ENCODE results near the gene RASGRF2. TPM values are rescaled to one million over a fixed set of nuclear protein-coding genes. Genes with fewer than 3 reads are reported as not detected.
"Not testable (repeated sequence)": the region's sequence is repeated elsewhere in the genome, so short reads cannot be mapped to it uniquely, and the experiment has no call there.

RASGRF2 gene
- polyA plus RNA-seq, 4 donors, result 1.8 to 17.5 (median 2.6) TPM

GRCh38 chr5:81068063-81068462, 107.9 kb downstream of the RASGRF2 start:
- DNase-seq (ENCODE audit: low read depth in 4 of 4, low spot score in 3 of 4), result no peak

GRCh38 chr5:81068635-81069034, 108.5 kb downstream of the RASGRF2 start:
- DNase-seq (ENCODE audit: low read depth in 4 of 4, low spot score in 3 of 4), result no peak

GRCh38 chr5:81069990-81070389, 109.8 kb downstream of the RASGRF2 start:
- DNase-seq (ENCODE audit: low read depth in 4 of 4, low spot score in 3 of 4), result no peak

- DNase-seq (ENCODE audit: low read depth in 4 of 4, low spot score in 3 of 4), result no peak
These were observed 110.5 kb downstream of the RASGRF2 start for GRCh38 chr5:81070571-81071255.

- no peak for DNase-seq (ENCODE audit: low read depth in 4 of 4, low spot score in 3 of 4)
These were observed 114.9 kb downstream of the RASGRF2 start for GRCh38 chr5:81075041-81075440.

GRCh38 chr5:81077105-81077504, 116.9 kb downstream of the RASGRF2 start:
- DNase-seq (ENCODE audit: low read depth in 4 of 4, low spot score in 3 of 4), result no peak

GRCh38 chr5:81078930-81079329, 118.8 kb downstream of the RASGRF2 start:
- DNase-seq (ENCODE audit: low read depth in 4 of 4, low spot score in 3 of 4), result no peak

- DNase-seq (ENCODE audit: low read depth in 4 of 4, low spot score in 3 of 4), result no peak
These were observed 120.8 kb downstream of the RASGRF2 start for GRCh38 chr5:81080809-81081460.

GRCh38 chr5:81081461-81081835, 121.3 kb downstream of the RASGRF2 start:
- no peak for DNase-seq (ENCODE audit: low read depth in 4 of 4, low spot score in 3 of 4)

- no peak for DNase-seq (ENCODE audit: low read depth in 4 of 4, low spot score in 3 of 4)
These were observed 126.7 kb downstream of the RASGRF2 start for GRCh38 chr5:81086881-81087281.

GRCh38 chr5:81091199-81091598, 131.0 kb downstream of the RASGRF2 start:
- no peak for DNase-seq (ENCODE audit: low read depth in 4 of 4, low spot score in 3 of 4)

- no peak for DNase-seq (ENCODE audit: low read depth in 4 of 4, low spot score in 3 of 4)
These were observed 133.5 kb downstream of the RASGRF2 start for GRCh38 chr5:81093536-81094196.

GRCh38 chr5:81095835-81096234, 135.7 kb downstream of the RASGRF2 start:
- no peak for DNase-seq (ENCODE audit: low read depth in 4 of 4, low spot score in 3 of 4)

- DNase-seq (ENCODE audit: low read depth in 4 of 4, low spot score in 3 of 4), result no peak
These were observed 137.6 kb downstream of the RASGRF2 start for GRCh38 chr5:81097713-81098112.

- no peak for DNase-seq (ENCODE audit: low read depth in 4 of 4, low spot score in 3 of 4)
These were observed 145.2 kb downstream of the RASGRF2 start for GRCh38 chr5:81105261-81105877.

GRCh38 chr5:81115261-81115660, 155.1 kb downstream of the RASGRF2 start:
- no peak for DNase-seq (ENCODE audit: low read depth in 4 of 4, low spot score in 3 of 4)

GRCh38 chr5:81117566-81117965, 157.4 kb downstream of the RASGRF2 start:
- no peak for DNase-seq (ENCODE audit: low read depth in 4 of 4, low spot score in 3 of 4)

GRCh38 chr5:81121273-81121672, 161.1 kb downstream of the RASGRF2 start:
- no peak for DNase-seq (ENCODE audit: low read depth in 4 of 4, low spot score in 3 of 4)

GRCh38 chr5:81121836-81122630, 161.9 kb downstream of the RASGRF2 start:
- DNase-seq (ENCODE audit: low read depth in 4 of 4, low spot score in 3 of 4), result no peak

- DNase-seq (ENCODE audit: low read depth in 4 of 4, low spot score in 3 of 4), result not testable (repeated sequence)
These were observed 164.5 kb downstream of the RASGRF2 start for GRCh38 chr5:81124689-81125088.

- no peak for DNase-seq (ENCODE audit: low read depth in 4 of 4, low spot score in 3 of 4)
These were observed 165.8 kb downstream of the RASGRF2 start for GRCh38 chr5:81125959-81126358.

Measured in left renal pelvis (tissue), 4 donors.